Measurements from ENCODE around the gene MLST8.
"Not testable (repeated sequence)": the region's sequence is repeated elsewhere in the genome, so short reads cannot be mapped to it uniquely, and the experiment has no call there.

MLST8 gene

GRCh38 chr16:2250652-2251295 is 45.5 kb downstream of the MLST8 start:
- no peak for DNase-seq

GRCh38 chr16:2251296-2252111 is 46.2 kb downstream of the MLST8 start, which contains the start of gene ECI1:
Gene ECI1 (minus strand): TSS chr16:2251587. CDS start chr16:2251566, 21 bp downstream.
- DNase-seq = peak; percentile 91

- DNase-seq = no peak
Observed at GRCh38 chr16:2252806-2253148, 47.5 kb downstream of the MLST8 start.

- DNase-seq = no peak
Observed at GRCh38 chr16:2253293-2253692, 48.0 kb downstream of the MLST8 start.

- no peak for DNase-seq
Observed at GRCh38 chr16:2256531-2257140, 51.4 kb downstream of the MLST8 start.

GRCh38 chr16:2257726-2258125 is 52.5 kb downstream of the MLST8 start:
- no peak for DNase-seq

- DNase-seq = not testable (repeated sequence)
Observed at GRCh38 chr16:2258530-2258929, 53.3 kb downstream of the MLST8 start.
